Stimulated activated CD8-positive, alpha-beta memory T cell treated with anti-CD3 and anti-CD28 coated beads, Interleukin-7, amount 100 ng/mL, for 48 hours (primary cell): ENCODE data around the gene SELENBP1.
"Not testable (repeated sequence)": the region's sequence is repeated elsewhere in the genome, so short reads cannot be mapped to it uniquely, and the experiment has no call there.

Experiments used
- DNase-seq, 2 donors: peaks; one replicate each; pipeline ENCODE4 v3.0.0-alpha.2; 2020; ENCODE audit warnings: low read depth in 1 of 2; ENCODE audit errors: extremely low read depth in 1 of 2

The SELENBP1 gene

DNA sequence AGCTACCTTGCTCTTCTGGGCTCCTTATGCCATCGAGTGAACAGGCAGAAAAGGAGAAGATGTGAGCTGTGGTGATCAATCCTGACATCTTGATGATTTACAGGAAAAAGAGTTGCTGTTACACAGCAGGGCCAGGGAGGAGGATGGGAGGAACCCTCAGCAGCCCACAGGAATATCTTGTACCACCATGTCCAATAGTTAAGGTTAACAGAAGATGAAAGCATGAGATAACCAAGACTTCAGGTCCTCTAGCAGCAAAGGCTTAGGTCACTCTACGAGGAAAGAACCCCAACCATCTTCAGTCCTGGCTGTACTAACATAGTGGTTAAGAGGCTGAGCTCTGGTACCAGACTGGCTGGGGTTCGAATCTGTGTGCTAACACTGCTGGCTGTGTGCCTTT lies 12.1 kb upstream of the SELENBP1 start:
- no peak for DNase-seq

DNA sequence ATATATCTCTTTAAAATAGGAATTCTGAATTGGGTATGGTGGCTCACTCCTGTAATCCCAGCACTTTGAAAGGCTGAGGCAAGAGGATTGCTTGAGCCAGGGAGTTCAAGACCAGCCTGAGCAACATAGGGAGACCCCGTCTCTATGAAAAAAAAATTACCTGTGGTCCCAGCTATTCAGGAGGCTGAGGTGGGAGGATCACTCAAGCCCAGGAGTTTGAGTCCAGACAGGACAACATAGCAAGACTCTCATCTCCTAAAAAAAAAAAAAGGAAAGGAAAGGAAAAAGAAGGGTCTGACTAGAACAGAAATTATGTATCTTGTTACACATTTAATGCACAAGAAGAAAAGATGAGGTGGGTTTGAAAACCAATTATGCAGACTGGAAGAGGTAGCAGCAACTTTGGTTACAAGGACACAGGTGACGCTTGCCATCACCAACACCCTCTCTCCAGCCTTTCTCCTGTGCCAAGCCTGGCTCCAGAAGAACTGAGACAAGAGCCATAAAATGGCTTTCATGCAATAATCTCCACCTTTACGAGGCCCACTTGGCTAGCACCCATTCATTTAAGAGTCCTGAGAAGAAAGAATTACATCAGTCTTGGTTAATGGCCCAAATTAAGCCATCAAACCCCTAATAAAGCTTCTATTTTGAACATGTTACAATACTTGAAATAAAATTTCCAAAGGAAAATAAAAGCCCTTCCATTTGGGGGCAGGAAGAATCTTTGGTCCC lies 4.8 kb upstream of the SELENBP1 start:
- DNase-seq: no peak

DNA sequence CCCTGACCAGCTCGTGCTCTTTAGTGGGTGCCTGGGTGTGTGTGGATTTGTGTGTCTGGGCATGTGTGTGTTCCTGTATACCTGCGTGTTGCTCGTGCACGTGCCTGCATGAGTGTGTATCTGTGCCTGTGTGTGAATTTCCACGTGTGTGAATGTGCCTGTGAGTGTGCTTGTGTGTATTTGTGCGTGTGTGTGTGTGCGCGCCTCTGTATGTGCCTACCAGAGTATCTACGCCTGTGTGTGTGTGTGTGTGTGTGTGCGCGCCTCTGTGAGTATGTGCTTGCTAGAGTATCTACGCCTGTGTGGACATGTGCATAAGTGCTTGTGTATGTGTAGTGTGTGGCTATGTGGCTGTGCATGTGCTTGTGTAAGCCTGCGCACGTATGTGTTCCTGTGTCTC lies 691 bp upstream of the SELENBP1 start:
- DNase-seq: no peak

GRCh38 chr1:151371370-151372057 lies 991 bp downstream of the SELENBP1 start:
- DNase-seq: no peak

DNA sequence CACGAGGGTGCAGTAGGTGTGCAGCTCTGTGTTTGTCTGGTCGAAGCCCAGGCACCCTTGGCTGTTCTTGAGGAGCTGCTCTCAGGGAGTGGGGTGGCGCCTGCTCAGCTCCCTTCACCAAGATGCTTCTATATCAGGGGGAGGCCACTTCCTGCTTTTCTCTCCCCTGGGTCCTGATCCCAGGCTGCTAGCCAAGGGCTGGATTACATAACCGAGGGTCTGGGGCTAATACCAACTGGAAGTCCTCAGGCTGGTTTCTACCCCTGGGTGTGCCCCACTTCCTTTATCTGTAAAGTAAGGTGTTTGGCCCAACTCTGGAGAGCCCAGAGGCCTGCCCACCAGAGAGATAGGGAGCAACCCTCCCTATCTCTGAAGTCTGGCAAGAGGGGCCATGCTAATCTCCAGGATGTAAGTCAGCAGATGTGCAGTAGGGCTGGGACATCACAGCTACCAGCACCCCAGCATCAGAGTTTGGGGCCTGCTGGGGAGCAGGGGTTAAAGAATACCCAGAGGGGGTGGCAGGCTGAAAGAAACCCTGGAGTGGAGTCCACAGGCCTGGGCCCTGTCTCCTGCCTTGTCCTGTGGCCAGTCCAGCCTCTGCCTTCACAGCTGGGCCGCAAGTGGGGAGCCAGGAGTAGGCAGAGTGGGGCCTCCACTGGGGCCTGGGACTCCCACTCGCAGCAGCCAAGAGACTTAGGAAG lies 2.1 kb downstream of the SELENBP1 start:
- DNase-seq: no peak

DNA sequence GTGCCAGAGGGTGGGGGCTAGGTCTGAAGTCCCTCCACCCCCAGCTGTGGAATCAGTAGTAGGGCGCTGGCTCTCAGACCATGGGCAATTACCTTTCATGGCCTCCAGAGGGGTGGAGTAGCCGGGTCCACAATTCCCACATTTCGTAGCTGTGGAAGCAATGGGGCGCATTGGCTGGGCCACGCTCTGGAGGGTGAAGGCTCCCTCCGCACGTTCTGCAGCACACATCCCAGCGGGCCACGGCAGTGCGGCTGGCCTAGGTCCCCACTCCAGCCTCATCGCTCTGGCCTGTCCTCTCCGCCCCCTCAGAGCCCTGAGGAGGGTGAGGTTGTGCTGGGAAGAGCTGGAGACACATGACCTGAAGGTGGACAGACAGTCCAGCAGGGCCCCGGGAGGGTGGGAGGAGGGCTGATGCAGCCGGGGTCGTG lies 2.9 kb downstream of the SELENBP1 start:
- DNase-seq: no peak

DNA sequence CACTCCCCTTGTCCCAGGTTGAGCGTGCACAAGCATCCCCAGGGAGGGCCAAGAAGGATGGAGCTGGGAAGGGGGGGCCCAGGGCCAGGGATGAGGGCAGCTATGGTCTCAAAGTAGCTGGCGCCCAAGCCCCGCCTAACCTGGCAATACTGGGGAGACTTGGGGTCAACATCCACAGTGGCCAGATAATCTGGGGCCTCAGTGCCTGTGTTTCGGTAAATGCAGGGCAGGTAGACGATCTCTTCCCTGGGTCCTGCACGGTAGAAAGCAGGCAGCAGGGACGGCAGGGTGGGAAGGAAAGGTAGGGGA lies 3.2 kb downstream of the SELENBP1 start:
- no peak for DNase-seq

DNA sequence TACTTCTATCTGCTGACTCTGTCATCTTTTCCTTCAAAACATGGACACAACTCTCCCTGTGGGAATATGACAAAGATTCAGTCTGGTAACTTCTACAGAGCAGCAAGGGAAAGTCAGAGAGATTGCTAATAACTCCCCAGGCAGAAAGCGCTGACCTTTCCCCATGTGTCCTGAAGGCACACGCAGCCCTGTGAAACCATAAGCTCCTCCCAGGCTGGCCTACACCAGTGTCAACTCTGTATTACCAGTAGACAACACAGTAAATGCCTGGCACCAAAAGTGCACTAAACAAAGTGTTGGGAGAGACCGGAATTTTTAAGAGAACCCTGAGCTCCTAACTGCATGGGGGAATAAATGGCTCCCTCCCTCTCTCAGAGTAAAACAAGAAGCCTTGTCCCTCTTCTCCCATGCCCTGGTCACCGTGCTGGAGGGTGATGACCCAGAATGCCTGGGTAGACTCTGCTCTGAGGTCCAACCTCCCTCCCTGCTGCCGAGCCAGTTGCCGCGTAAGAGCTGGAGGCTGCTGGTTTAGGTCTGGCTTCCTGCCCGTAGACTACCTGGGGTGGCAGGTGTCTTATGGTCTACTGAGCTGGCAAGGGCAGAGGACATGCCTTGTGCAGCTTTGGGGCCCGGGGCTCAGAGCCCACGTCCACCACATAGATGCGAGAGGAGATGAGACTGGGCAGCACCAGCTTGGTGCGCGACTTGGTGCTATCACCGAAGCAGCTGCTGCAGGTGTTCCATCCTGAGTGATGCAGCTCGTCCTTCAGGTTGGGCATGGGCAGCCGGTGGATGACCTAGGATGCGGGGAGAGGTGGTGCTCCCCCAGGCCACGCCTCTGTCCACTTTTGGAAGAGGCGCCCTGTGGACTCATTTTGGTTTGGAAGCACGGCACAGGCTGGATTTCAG lies 3.9 kb downstream of the SELENBP1 start:
- DNase-seq: no peak

DNA sequence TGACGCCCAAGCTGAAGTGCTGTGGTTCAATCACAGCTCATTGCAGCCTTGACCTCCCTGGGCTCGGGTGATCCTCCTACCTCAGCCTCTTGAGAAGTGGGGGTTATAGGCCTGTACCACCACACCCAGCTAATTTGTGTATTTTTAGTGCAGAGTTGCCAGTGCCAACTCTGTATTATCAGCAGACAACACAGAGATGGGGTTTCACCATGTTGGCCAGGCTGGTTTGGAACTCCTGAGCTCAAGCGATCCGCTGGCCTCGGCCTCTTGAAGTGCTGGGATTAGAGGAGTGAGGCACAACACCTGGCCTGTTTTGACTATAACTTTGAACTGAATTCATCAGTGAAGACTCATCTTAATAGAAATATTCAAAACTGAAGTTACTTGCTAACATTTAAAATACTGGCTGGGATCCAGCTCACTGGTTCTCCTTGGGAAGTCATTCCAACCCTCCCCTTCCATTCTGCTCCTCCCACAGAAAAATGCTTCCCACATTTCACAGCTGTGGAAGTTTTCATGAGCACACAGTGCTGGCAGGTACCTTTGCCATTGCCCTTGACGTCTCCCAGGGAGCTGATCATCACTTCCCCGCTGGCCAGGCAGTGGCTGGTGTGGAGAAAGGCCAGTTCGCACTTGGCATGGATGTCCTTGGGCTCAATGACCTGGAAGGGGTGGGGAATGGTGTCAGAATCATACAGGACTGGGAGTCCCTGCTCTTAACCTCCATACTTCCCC lies 4.7 kb downstream of the SELENBP1 start:
- DNase-seq: no peak

DNA sequence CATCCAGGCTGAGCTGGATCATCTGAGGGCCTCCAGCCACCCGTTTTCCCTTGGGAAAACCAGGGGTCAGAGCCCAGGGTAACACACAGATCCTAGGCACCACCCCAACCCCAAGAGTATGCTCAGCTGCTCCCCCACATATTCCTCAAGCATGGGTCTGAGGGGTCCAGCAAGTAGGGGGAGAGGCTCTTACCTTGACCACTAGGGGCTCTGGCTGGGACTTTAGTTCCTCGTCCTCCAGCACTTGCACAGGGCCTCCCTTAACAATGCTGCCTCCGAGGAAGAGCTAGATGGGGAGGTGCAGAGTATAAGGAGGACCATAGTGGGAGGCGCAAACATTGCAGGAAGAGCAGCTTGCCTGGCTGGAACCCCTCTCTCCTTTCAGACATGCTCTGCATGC lies 7.5 kb downstream of the SELENBP1 start:
- DNase-seq: no peak

DNA sequence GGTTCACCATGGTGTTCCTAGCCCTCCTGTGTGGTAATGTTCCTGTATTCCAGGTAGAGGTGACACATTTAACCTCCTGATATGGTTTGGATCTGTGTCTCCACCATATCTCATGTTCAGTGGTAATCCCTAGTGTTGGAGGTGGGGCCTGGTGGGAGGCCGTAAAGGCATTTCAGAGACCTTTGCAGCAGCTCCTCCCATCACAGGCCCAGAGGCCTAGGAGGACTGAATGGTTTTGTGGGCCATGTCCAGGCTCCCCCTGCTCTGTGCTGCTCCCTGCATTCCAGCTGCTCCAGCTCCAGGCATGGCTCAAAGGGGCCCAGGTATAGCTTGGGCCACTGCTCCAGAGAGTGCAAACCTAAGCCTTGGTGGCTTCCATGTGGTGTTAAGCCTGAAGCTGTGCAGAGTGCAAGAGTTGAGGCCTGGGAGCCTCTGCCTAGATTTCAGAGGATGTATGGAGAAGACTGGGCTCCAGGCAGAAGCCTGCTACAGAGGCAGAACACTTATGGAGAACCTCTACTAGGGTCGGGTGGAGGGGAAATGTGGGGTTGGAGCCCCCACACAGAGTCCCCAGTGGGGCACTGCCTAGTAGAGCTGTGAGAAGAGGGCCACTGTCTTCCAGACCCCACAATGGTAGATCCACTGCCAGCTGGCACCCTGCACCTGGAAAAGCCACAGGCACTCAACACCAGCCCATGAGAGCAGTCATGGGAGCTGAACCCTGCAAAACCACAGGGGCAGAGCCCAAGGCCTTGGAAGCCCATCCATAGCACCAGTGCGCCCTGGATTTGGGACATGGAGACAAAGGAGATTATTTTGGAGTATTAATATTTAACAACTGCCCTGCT lies 10.0 kb downstream of the SELENBP1 start:
- DNase-seq: no peak

DNA sequence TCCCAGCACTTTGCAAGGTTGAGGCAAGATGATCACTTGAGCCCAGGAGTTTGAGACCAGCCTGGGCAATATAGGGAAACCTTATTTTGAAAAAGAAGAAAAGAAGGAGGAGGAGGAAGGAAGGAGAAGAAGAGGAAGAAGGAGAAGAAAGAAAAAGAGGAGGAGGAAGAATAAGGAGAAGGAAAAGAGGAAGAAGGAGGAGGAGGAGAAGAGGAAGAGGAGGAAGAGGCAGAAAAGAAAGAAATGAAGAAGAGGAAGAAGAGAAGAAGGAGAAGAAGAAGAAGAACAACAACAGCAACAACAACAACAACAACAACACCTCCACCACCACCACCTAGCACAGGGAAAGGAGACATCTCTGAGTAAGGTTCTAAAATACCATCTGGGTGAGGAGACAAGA lies 10.6 kb downstream of the SELENBP1 start:
- DNase-seq: no peak

- no peak for DNase-seq
Observed at GRCh38 chr1:151356696-151357095, 15.8 kb downstream of the SELENBP1 start.

- DNase-seq: no peak
Observed at GRCh38 chr1:151352021-151352718, 20.3 kb downstream of the SELENBP1 start.

- not testable (repeated sequence) for DNase-seq
Observed at GRCh38 chr1:151350323-151350722, 22.2 kb downstream of the SELENBP1 start.

- DNase-seq: no peak
Observed at GRCh38 chr1:151347523-151348246, 24.8 kb downstream of the SELENBP1 start.

DNA sequence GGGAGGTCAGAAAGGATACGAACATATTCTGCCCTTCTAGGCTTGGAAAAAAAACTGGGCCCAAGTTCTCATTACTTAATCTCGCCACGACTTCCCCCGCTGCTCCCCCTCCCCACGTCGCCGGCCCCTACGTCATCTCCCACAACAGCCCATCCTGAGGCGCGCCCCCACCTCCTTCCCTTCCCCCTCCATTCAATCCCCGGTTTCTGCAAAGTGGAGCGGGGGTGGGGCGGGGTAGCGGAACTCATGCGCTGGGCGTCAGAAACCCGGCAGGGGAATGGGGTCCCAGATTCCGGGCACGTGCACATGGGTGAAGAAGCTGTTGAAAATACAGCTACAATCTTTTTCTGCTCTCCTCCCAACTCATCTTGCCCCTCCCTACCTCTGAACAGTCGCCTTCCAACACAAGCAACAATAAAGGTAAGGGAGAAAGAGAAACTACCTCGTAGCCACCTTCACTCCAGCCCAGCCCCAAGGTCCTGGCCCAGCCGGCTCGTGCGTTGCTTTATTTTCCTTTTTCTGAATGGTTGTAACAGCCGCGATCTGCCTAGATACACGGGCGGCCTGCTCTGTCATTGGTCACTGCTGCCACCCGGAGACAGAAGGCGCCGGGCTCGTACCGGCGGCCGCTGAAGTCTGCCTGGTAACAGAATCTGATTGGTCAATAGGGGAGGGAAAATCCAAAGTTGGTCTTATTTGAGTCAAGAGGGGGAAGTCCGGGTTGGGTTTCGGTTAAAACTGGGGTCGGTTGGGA lies 25.6 kb downstream of the SELENBP1 start, which contains the start of gene RFX5:
Gene RFX5 (minus strand): TSS at position 484 of the 754 bp plus-strand sequence. CDS start 932 bp downstream, outside the sequence.
- DNase-seq: peak; percentile 81 to 93
